Activated CD4-positive, CD25-positive, alpha-beta regulatory T cell (primary cell): ENCODE data around the gene CKAP2L.

Experiments
- DNase-seq, 4 experiments: peaks; one replicate each; lab custom pipeline; 2025; lab: John Stamatoyannopoulos, UW

Gene CKAP2L

DNA sequence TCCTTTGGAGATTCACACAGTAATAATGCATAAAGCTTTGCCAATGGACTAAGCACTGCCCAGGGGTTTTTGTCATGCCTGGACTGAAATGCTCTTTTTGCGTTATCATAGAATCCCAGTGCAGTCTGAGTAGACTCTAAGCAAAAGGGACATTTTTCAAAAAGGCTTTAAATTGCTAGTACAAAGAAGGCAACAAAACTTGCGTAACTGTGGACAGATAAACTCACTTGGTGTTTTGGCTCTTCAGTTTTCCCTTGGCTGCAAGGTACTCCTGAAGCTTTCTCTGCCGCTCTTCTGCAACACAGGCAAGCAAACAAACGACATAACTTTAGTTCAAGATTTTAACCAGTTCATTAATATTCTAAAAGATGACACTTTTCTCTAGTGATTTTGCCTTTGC is 2.1 kb downstream of the CKAP2L start:
- DNase-seq = no peak

DNA sequence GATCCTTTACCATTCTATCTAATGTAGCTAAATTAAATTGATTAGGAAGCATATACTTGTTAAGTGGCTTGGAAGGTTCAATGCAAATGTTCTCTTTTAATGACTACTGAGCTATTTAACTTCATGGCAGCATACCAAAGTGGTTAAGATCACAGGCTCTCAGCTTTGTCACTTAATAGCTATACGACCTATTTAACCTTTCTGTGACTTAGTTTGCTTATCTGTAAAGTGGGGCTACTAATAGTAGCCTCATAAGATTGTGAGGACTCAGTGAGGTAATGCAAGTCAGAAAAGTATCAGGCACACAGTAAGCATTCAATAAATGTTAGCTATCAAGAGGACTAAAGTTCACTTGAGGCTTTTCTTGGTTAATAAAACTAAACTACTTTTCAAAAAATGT is 4.3 kb downstream of the CKAP2L start:
- DNase-seq = no peak

DNA sequence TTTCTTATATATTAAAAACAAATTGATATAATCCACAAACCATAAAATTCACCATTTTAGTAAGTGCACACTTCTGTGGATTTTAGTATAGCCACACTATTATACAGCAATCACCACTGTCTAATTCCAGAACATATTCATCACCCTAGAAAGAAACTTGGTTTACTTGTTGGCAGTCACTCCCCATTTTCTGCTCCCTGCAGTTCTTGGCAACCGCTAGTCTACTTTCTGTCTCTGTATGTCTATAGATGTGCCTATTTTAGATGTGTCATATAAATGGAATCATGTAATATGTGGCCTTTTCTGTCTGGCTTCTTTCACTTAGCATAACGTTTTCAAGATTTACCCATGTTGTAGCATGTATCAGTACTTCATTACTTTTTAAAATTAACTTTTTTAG is 5.7 kb downstream of the CKAP2L start:
- DNase-seq = no peak

DNA sequence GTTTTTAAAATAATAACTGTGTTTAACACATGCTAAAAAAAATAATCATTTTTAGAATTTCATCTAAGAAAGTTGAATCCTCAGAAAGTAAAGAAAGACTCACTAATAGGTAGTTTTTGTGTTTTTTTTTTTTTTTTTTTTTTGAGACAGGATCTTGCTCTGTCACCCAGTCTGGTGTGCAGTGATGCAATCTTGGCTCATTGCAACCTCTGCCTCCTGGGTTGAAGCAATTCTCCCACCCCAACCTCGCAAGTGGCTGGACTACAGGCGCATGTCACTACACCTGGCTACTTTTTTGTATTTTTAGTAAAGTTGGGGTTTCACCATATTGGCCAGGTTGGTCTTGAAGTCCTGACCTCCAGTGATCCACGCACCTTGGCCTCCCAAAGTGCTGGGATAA is 7.1 kb downstream of the CKAP2L start:
- no peak for DNase-seq

DNA sequence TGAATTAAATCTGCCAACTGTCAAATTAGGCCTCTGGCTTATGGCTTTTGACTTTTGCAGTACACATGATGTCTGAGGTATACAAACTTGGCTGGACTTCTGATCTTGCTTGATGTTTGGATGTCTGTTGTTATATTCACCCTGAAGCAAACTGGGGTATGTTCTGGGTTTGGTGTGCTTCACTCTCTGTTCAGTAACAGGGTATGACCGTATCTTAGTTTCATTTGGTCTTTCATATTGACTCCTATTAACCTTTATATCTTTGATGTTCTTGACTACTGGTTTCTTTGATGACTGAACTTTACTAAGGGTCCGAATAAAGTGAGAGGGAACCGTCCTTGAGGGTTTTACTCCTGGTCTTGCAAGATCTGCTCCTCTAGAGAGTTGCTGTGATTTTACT is 8.2 kb downstream of the CKAP2L start:
- DNase-seq = no peak

DNA sequence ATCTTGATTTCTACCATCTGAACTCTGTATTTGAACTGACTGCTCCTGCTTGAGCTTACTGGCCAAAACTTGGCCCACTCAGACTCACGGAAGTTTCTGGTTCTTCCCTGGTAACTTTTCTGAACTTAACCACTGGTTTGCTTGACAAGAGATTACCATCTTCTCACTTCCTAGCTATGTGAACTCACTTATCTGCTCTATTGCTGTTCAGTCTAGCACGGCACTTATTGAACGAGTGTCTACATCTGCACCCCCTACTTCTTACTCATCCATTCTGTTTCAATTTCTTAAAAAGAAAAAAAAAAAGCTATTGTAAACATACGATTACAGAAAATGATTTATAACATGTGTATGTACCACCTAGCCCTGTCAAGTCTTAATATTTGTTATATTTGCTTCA is 9.0 kb downstream of the CKAP2L start:
- no peak for DNase-seq

DNA sequence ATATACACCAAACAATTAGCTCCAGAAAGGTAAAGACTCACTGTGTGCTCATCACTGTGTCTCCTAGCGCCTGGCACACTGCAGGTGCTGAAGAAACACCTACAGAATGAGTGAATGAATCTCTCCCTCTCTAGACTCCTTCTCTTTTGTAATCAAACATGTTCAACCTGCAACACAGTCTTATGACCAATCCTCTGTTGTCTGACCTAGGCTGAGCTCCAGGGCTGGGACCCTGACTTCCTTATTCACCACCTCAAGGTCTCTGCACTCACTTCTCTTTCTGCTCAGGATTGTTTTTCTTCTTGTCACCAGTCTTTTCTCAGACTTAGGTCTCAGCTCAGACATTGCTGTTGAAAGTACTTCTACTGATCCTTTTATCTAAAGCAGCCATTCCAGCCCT is 9.8 kb downstream of the CKAP2L start:
- no peak for DNase-seq

DNA sequence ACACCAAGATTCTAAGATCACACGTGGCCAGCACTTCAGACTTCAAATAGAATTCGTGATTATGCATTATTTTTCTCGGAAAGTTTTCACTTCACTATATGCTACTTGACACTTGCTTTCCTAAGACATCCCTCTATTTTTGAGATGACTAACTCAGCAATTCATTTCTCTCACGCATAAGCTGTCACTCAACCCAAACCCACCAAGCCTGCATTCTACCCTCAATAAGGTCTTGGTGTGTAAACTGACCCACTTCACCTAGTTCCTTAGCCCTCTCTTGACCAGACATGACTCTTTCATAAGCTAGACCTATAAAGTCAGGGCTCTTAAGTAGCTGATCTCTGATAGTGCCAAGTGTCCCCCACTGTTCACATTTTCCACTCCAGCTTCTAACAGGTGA is 11.7 kb downstream of the CKAP2L start:
- DNase-seq = no peak

DNA sequence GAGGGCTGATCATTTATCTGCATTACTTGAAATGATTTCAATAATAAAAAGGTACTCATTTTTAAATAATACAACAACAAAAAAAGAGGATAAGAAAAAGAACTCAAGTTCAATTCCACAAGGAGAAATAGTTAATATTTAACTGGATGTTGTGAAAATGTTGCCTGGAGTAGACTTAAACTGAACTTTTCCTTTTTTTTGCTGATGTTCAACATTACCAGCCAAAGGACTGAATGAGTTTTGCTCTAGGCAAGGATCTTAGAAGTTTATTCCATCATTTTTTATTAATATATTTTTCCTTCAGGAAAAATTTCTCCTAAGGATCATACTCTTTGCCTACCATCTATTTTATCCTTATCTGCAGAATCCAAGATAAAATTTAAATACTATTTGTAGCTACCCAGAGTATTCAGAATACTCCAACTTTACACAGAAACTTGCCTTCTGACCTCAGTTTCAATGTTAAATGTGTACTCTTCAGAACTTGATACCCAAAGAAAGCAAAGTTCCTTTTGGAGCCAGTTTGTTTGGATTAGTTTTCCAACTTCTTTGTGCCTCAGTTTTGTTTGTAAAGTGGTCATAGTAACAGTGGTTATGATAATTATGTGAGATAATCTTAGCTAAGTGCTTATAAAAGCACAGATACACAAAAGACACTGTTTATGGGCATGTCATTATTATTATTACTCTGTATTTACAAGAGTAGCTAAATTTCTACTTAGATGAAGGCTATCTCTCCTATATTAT is 12.8 kb downstream of the CKAP2L start:
- no peak for DNase-seq

DNA sequence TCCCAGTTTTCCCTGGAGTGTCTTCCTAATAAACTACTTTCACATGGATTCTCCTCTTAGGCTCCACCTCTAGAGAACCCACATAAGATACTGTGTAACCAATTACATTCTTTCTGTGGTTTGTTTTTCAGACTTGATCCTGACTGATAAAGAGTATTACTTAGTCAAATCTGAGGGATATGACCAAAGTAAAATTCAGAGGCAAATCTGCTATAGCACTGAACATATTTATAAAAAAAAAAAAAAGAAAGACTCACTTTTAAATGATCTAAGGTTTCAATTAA is 13.9 kb downstream of the CKAP2L start:
- no peak for DNase-seq

DNA sequence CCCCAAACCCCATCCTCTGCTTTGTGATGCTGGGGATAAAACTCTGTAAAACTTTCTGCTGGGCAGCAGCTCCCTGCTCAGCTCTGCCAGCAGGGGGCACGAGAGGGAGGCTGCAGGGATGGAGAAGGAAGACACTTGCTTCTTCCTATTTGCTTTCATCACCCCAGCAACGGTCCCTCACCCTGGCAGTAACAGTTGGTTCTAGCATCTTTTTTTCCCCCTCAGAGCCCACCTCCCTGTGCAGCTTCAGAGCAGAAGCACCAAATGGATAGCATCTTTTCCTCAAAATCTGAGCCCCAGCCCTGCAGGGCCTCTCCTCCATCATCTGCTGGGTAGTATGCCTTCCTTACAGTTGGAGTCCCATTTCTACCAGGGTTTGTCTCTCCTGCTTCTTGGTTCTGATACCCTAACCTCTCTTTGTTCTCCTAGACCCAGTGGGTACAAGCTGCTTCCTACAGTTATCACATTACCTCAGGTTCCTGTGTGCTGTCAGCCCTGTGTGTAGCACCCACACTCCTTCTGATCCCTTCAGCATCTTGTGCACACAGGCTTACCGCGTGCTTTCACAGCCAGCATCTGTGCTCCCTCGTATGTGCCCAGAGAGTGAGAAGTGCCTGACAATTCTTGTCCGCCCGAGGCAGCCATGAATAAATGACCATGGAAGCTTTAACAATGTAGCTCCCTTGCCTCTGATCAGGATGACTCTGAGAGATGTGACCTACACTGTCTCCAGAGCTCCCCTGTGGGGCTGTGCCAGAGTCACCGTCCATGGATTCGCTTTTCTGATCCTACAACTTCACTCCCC is 14.5 kb downstream of the CKAP2L start:
- DNase-seq = peak; percentile 67 to 78 (median 72)

DNA sequence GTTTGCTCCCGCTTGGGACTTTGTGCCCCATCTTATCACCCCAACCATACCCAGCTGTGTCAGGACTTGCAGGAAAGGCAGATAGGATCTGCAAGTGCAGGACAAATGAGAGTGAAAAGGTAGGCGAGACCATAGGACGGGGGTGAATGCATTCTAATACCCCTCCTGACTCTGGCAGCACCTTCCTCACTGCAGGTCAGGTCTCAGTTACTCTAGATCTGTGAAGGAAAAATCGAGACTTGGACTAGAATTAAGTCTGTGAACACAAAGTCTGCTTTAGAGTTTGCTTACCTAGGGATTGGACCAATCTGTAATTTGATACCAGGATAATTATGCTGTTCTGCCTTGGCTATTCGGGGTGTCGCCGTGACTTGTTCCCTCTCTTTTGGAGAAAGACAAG is 23.9 kb downstream of the CKAP2L start:
- no peak for DNase-seq

DNA sequence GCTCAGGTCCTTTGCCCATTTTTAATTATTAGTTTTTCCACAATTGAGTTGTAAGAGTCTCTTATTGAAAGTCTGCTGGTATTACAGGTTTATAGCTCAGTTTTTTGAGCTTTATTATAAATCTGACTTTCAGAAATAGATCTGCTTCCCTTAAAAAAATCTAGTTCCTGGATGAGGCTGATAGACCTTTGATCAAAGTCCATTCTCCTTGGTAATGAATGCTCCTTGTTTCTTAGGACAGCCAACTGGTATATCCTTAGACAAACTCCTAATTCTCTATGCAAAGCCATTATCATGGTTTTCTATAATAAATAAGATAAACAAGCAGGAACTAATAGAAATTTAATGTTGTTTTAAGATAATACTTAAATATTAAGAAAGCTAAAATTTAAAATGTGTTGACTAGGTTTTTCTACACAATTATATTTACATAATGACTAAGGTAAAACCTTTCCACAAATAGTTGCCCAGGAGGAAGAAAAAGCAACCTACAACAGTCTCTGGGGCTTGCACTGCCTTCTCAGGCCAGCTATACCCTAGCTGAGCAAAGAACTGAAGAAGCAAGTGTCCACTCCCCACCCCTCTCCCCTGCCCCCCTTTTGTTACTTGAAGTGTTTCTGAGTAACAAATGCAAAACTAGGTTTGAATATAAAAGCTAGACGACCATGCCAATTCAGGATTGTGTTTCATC is 26.7 kb downstream of the CKAP2L start:
- no peak for DNase-seq

DNA sequence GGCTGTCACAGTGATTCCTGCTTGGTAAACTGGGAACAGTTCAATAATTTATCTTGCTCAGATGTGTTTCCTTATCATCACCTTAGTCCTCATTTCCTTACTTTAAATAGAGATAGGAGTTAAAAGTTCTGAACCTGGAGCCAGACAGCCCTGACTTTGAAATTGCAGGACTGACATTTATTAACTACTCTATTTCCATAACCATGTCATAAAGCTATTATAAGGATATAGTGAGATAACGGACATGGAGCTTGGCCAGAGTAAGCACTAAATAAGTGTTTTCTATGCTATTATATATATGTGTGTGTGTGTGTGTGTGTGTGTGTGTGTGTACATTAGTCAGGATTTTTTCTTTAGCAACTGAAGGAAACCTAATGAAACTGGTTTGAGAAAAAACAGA is 30.5 kb downstream of the CKAP2L start:
- DNase-seq = no peak

DNA sequence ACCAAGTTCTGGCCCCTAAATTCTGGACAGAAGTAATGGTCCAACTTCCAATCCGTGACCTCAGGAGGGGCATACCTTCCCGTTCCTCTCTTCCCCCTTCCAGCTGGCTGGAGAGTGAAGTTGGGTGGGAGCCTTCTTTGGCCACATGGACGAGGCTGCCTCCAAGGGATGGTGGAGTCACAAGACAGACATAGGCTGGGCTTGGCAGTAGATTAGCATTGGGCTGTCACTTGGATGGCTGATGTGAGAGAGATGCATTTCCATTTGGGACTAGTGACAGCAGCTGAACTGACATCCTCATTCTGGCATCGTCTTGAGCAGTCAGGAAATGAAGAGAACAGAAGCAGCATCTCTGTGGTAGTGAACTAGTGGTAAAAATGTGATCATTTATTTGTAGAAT is 31.0 kb downstream of the CKAP2L start:
- DNase-seq = no peak

DNA sequence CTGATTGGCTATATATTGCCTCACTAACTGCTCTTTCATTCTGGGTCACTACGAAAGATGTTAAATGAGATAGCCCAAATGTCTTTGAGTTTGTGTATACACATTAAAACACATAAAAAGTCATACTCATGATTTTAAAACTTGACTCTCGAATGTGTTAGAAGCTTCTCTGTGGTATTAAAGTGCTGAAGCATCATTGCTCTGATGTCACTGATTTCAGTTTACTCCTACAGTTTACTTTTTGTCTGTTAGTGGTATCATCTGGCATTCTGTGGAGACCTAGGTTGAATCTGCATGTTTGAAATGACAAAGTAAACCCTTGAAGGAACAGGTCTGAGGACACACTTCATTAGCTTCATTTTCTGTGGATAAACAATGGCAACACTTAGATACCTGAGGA is 32.9 kb downstream of the CKAP2L start:
- no peak for DNase-seq

DNA sequence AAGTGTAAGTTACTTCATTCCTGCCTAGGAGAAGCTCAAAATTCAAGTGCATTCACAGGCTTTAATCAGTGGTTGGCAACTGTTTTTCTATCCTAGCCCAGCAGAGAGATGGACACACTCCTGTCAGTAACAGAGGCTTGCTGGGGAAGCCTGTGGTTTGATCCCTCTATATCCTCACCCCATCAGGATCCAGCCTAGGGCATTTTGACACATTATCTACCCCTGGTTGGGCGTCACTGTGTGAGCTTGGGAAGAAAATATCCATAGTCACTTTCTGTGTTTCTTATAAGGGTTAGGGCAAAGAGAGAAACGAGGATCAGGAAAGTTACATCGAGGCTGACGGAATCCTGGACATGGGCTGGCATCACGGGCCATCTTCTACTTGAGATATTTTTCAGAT is 33.6 kb downstream of the CKAP2L start:
- no peak for DNase-seq

DNA sequence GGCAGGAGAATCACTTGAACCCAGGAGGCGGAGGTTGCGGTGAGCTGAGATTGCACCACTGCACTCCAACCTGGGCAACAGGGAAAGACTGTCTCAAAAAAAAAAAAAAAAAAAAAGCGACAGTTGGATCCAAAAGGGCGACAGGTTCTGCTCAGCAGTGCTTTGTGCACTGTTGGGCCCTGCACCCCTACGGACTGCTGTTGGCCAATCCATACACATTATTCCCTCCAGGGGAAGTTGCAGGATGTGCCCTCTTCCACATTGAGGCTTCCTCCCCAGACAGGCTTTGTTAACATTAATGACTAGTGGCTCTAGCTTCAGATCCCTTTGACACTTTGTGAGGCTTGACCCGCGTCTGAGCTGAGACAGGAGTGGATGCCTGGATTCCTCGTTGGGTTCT is 34.2 kb downstream of the CKAP2L start:
- no peak for DNase-seq

DNA sequence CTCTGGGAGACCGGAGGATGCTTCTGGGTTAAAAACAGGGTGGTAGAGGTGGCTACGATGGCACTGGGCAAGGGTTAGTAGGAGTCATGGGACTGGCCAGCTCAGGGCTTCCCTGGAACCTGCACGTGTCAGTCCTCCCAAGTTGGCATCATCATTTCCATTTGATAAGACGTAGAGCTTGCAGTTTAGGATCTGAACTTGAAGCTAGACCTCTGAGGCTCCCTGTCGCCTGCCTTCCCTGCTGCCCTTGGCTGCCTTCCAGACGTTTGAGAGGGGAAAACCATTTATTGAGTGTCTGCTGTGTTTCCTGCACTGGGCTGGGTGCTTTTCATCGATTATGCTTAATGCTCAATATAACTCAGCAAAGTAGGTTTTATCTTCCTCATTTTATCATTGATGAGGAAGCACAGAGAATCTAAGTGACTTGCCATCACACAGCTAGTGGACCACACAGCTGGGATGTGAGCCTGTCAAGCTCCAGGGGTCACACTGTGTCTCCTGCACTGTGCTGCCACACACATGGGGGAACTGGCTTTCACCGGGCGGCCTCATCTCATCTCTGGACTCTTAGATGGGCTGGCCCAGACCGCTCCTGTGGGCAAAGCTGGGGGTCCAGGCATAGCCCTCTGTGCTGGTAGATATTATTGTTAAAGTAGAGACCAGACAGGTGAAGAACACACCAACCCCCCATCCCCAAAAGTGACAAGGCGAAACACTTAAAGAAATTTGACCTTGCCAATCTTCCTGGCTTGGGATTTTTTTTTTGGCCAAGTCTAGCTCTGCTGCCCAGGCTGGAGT is 35.8 kb downstream of the CKAP2L start:
- DNase-seq = no peak

DNA sequence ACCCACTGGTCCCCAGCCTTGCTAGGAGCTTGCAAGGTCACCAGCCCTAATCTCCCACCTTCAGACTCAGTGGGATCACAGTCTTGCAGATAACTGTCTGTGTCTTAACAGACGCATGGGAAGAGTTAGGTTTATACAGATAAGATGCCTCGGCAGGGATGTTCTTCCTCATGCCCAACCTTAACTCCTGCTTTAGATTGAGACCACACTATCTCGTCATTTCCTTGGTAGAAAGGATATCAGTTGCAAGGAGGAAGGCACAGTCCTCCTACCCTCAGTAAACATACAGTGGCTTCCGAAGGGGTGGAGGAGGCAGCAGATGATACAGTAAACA is 36.4 kb downstream of the CKAP2L start:
- no peak for DNase-seq

DNA sequence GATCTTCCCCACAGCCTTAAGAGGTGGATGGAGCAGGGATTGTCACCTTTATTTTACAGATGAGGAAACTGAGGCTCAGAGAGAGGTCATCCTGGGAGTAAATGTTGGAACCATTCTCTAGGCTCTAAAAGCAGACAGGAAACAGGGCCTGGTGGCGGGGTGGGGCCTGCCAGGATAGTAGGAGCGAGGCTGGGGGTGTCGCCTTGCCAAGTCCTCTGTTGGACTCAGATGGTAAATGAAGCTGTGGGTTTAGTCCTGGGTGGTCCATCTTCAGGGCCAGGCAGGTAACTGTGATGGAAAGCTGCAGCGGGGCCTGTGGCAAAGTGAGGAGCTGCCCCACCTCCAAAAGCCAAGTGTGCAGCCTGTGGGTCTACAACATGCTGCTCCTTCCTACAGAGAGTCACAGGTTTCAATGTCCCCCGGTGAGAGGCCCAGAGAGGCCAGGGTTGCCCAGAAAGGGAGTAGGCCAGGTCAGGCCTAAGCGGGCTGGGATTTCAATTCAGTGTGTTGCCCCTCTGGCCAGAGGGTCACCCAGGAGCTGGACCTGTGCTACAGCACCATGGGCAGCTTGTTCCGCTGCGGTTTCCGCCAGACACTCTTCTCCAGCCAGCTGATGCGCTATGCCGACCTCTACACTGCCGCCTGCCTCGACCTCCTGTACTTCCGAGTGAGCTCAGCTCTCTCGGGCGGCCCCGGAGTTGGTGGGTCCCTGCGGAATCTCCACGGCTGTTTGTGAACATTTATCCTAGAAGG is 37.0 kb downstream of the CKAP2L start:
- DNase-seq = no peak
